ENCODE measurements around the gene PQBP1. TPM values are rescaled to one million over a fixed set of nuclear protein-coding genes. Genes with fewer than 3 reads are reported as not detected.
A peak's percentile ranks its signal among the peaks of the same experiment; 100 is the strongest.

Gene PQBP1
- total and polyA plus RNA-seq, 2 donors (not counting 1 experiment from before 2014, with no cell fraction given) = 89.9 to 128 TPM

- ATAC-seq (ENCODE audit: low read depth) (no peak), DNase-seq (no peak)
- TF ChIP-seq CTCF (IDR thresholded peaks at IDR 0.05) = no peak
- no peak for TF ChIP-seq EZH2 (IDR thresholded peaks at IDR 0.05; ENCODE audit: borderline replicate concordance, insufficient read depth, low read depth, low read length, poor library complexity, severe bottlenecking)
- H3K27me3 ChIP-seq (replicated peaks in 1 of 4; ENCODE audit: control extremely low read depth in 1 of 4, control insufficient read depth in 3 of 4, insufficient read depth in 4 of 4, low read length in 3 of 4) = no peaks in the 10 kb centered on the region
- H3K36me3 ChIP-seq (replicated peaks in 1 of 2; ENCODE audit: control extremely low read depth in 1 of 2, control insufficient read depth in 1 of 2, extremely low read depth in 1 of 2, insufficient read depth in 2 of 2, low read length in 1 of 2) = peaks cover 0 to 44% of the 10 kb centered on the region in 2 experiments
- peaks cover 55% of the 10 kb centered on the region for H3K79me2 ChIP-seq (ENCODE audit: control insufficient read depth, insufficient read depth, low read length)
- no peak overlapping the region for H3K9ac ChIP-seq (ENCODE audit: low read length)
- intact Hi-C loops (cut with micrococcal nuclease) = loop anchor here (10.0 kb wide), 2 partner anchors 1259 to 1699 kb away; partner anchors contain the start of genes CDK16, ELK1 and UXT
- CTCF ChIA-PET = interaction anchor here (0.6 to 1.1 kb wide), 2 partner anchors 34 to 54 kb away, joined by 3 to 5 read pairs; no protein-coding TSS in a partner anchor
- peaks cover 28 to 54% of the 10 kb centered on the region in 2 donors for H3K4me1 ChIP-seq (ENCODE audit: control insufficient read depth in 2 of 2, insufficient read depth in 2 of 2, low read length in 2 of 2)
- no peak overlapping the region for H3K4me3 ChIP-seq (ENCODE audit: control extremely low read depth in 1 of 5, extremely low read depth in 1 of 5, insufficient read depth in 1 of 5, low read depth in 2 of 5, low read length in 4 of 5)
- Mint-ChIP-seq H3K9me3 (ENCODE audit: insufficient read depth) (no peaks in the 10 kb centered on the region), H3K4me3 (peak overlapping the region; percentile 98), H3K27ac (peak overlapping the region; percentile 41), H3K27me3 (no peaks in the 10 kb centered on the region), H3K4me1 (peaks cover 52% of the 10 kb centered on the region)
- no peaks in the 10 kb centered on the region for H3K9me3 ChIP-seq (ENCODE audit: control extremely low read depth in 1 of 3, control insufficient read depth in 2 of 3, insufficient read depth in 1 of 3, low read length in 2 of 3)
- no peak overlapping the region for H2AFZ ChIP-seq (ENCODE audit: insufficient read depth, low read depth, low read length, poor library complexity, severe bottlenecking)
- 100% methylated on average over 3 of the region's 5 CpGs for WGBS (ENCODE audit: insufficient coverage)
- POLR2A ChIA-PET = interaction anchor here (0.6 to 2.2 kb wide), 3 partner anchors 24 to 112 kb away, joined by 3 to 11 read pairs (median 5); partner anchors contain the start of gene HDAC6
- H3K4me2 ChIP-seq (replicated peaks; ENCODE audit: low read depth, low read length, poor library complexity, severe bottlenecking) = peak overlapping the region; percentile 14
- H4K20me1 ChIP-seq (ENCODE audit: control insufficient read depth, insufficient read depth, low read length, poor library complexity, severe bottlenecking) = peaks cover 53% of the 10 kb centered on the region
- H3K27ac ChIP-seq (ENCODE audit: low read length in 2 of 2) = peak overlapping the region in 1 of 2 donors; percentile 25
Measured at GRCh38 chrX:48913605-48914366, 16.1 kb downstream of the PQBP1 start.
